Trophoblast cell (in vitro differentiated cells and primary cell): ENCODE results near the gene KREMEN1.

Source experiments
- DNase-seq, 2 donors: peaks; one replicate each; pipeline ENCODE4 v3.0.0-alpha.2; 2016
- H2AFZ ChIP-seq: 2 replicates; pipeline ENCODE4 v1.6.1; 2013; ENCODE audit warnings: low read length, moderate library complexity, mild to moderate bottlenecking; ENCODE audit not compliant: insufficient read depth, poor library complexity
- H2AK5ac ChIP-seq: 2 replicates; pipeline ENCODE4 v1.6.1; 2013; ENCODE audit warnings: mild to moderate bottlenecking, low read length
- H2BK120ac ChIP-seq: 2 replicates; pipeline ENCODE4 v1.6.1; 2013; ENCODE audit warnings: low read length, mild to moderate bottlenecking, moderate library complexity; ENCODE audit not compliant: insufficient read depth, poor library complexity
- H2BK12ac ChIP-seq: 2 replicates; pipeline ENCODE4 v1.6.1; 2013; ENCODE audit warnings: mild to moderate bottlenecking, low read length, moderate library complexity
- H2BK5ac ChIP-seq: 2 replicates; pipeline ENCODE4 v1.6.1; 2013; ENCODE audit warnings: low read length, low read depth, moderate library complexity, mild to moderate bottlenecking; ENCODE audit not compliant: poor library complexity
- H3K14ac ChIP-seq: 2 replicates; pipeline ENCODE4 v1.6.1; 2013; ENCODE audit warnings: mild to moderate bottlenecking, low read length
- H3K18ac ChIP-seq: 2 replicates; pipeline ENCODE4 v1.6.1; 2013; ENCODE audit warnings: mild to moderate bottlenecking, low read length
- H3K23ac ChIP-seq: 2 replicates; pipeline ENCODE4 v1.6.1; 2013; ENCODE audit warnings: low read length
- H3K27ac ChIP-seq: 2 replicates; pipeline ENCODE4 v1.5.1; 2013; ENCODE audit warnings: low read depth, mild to moderate bottlenecking, inconsistent platforms, low read length, moderate library complexity
- H3K27me3 ChIP-seq: 2 replicates; pipeline ENCODE4 v1.6.1; 2013; ENCODE audit warnings: inconsistent platforms, mild to moderate bottlenecking, low read length, moderate library complexity; ENCODE audit not compliant: insufficient read depth
- H3K36me3 ChIP-seq, 2 experiments: 1 replicate in 1 of 2; 2 replicates in 1 of 2; pipeline ENCODE4 v1.6.1; 2013; ENCODE audit warnings: low read length in 2 of 2, mild to moderate bottlenecking in 2 of 2, moderate library complexity in 1 of 2; ENCODE audit not compliant: insufficient read depth in 2 of 2, control insufficient read depth in 1 of 2
- H3K4ac ChIP-seq: 2 replicates; pipeline ENCODE4 v1.6.1; 2013; ENCODE audit warnings: low read depth, mild to moderate bottlenecking, low read length, moderate library complexity
- H3K4me1 ChIP-seq, 2 experiments: 1 replicate in 1 of 2; 2 replicates in 1 of 2; pipeline ENCODE4 v1.6.1; 2013; ENCODE audit warnings: low read length in 2 of 2, mild to moderate bottlenecking in 2 of 2, moderate library complexity in 1 of 2; ENCODE audit not compliant: insufficient read depth in 2 of 2, control insufficient read depth in 1 of 2
- H3K4me2 ChIP-seq: 2 replicates; pipeline ENCODE4 v1.6.1; 2013; ENCODE audit warnings: inconsistent platforms, mild to moderate bottlenecking, low read length, moderate library complexity
- H3K4me3 ChIP-seq: 2 replicates; pipeline ENCODE4 v1.5.1; 2013; ENCODE audit warnings: mild to moderate bottlenecking, low read depth, low read length, inconsistent platforms
- H3K79me1 ChIP-seq: one replicate; pipeline ENCODE4 v1.6.1; 2013; ENCODE audit warnings: low read length
- H3K79me2 ChIP-seq: 2 replicates; pipeline ENCODE4 v1.6.1; 2013; ENCODE audit warnings: low read length, mild to moderate bottlenecking; ENCODE audit not compliant: control insufficient read depth, insufficient read depth, poor library complexity
- H3K9ac ChIP-seq: 2 replicates; pipeline ENCODE4 v1.6.1; 2013; ENCODE audit warnings: mild to moderate bottlenecking, low read length
- H3K9me3 ChIP-seq: 2 replicates; pipeline ENCODE4 v1.6.1; 2013; ENCODE audit warnings: low read depth, mild to moderate bottlenecking, control low read depth, inconsistent platforms, low read length; ENCODE audit not compliant: insufficient read depth
- H4K12ac ChIP-seq: 2 replicates; pipeline ENCODE4 v1.6.1; 2013; ENCODE audit warnings: low read depth, mild to moderate bottlenecking, low read length, moderate library complexity
- H4K8ac ChIP-seq: 2 replicates; pipeline ENCODE4 v1.6.1; 2013; ENCODE audit warnings: low read depth, mild to moderate bottlenecking, low read length, moderate library complexity
- H4K91ac ChIP-seq: one replicate; pipeline ENCODE4 v1.6.1; 2013; ENCODE audit warnings: low read depth, mild to moderate bottlenecking, low read length, moderate library complexity
- WGBS: extraction: QIAGEN DNeasy Blood & Tissue Kit; methylation state at CpG from one replicate; pipeline ENCODE4 v1.1.7; 2013; ENCODE audit warnings: missing lambda C conversion rate; ENCODE audit not compliant: insufficient read length, insufficient coverage; ENCODE audit errors: extremely low coverage; 5-methylcytosine and 5-hydroxymethylcytosine counted together

The KREMEN1 gene

GRCh38 chr22:29093030-29093429, 20.2 kb downstream of the KREMEN1 start:
- Histone ChIP-seq H3K36me3 (no peaks in the 10 kb centered on the region), H3K4ac (no peak overlapping the region), H3K4me1 (peaks cover 3% of the 10 kb centered on the region in 2 experiments), H2AK5ac (no peak overlapping the region), H2BK12ac (no peak overlapping the region), H4K8ac (no peak overlapping the region), H2BK5ac (no peak overlapping the region), H3K79me2 (no peaks in the 10 kb centered on the region), H4K91ac (no peak overlapping the region), H3K4me3 (no peak overlapping the region), H2AFZ (no peak overlapping the region), H3K14ac (no peak overlapping the region), H4K12ac (no peak overlapping the region), H3K9ac (no peak overlapping the region), H3K18ac (no peak overlapping the region), H3K27ac (no peak overlapping the region), H3K4me2 (no peak overlapping the region), H2BK120ac (no peak overlapping the region), H3K79me1 (no peaks in the 10 kb centered on the region), H3K23ac (no peak overlapping the region), H3K27me3 (no peaks in the 10 kb centered on the region), H3K9me3 (no peaks in the 10 kb centered on the region)
- DNase-seq: no peak
- no CpG with 5 or more reads among the region's 1 CpG for WGBS

GRCh38 chr22:29093501-29094300, 20.9 kb downstream of the KREMEN1 start:
- no peak overlapping the region for H4K8ac ChIP-seq
- H3K9me3 ChIP-seq: no peaks in the 10 kb centered on the region
- H2AK5ac ChIP-seq: no peak overlapping the region
- H2BK120ac ChIP-seq: no peak overlapping the region
- no peak overlapping the region for H3K4me2 ChIP-seq
- no peaks in the 10 kb centered on the region for H3K79me2 ChIP-seq
- H3K27me3 ChIP-seq: no peaks in the 10 kb centered on the region
- H2AFZ ChIP-seq: no peak overlapping the region
- no peak overlapping the region for H3K9ac ChIP-seq
- no peak overlapping the region for H2BK12ac ChIP-seq
- H2BK5ac ChIP-seq: no peak overlapping the region
- H3K23ac ChIP-seq: no peak overlapping the region
- WGBS: no CpG with 5 or more reads among the region's 4 CpGs
- H4K91ac ChIP-seq: no peak overlapping the region
- no peak for DNase-seq
- no peak overlapping the region for H3K4ac ChIP-seq
- H3K18ac ChIP-seq: no peak overlapping the region
- H4K12ac ChIP-seq: no peak overlapping the region
- H3K14ac ChIP-seq: no peak overlapping the region
- no peaks in the 10 kb centered on the region for H3K36me3 ChIP-seq
- H3K4me3 ChIP-seq: no peak overlapping the region
- no peak overlapping the region for H3K27ac ChIP-seq
- no peaks in the 10 kb centered on the region for H3K79me1 ChIP-seq
- peaks cover 3% of the 10 kb centered on the region in 2 experiments for H3K4me1 ChIP-seq

GRCh38 chr22:29095459-29095858, 22.6 kb downstream of the KREMEN1 start:
- Histone ChIP-seq H2BK120ac (no peak overlapping the region), H3K27me3 (no peaks in the 10 kb centered on the region), H3K36me3 (no peaks in the 10 kb centered on the region), H3K27ac (no peak overlapping the region), H2BK12ac (no peak overlapping the region), H2BK5ac (no peak overlapping the region), H3K18ac (no peak overlapping the region), H2AFZ (no peak overlapping the region), H4K8ac (no peak overlapping the region), H3K79me2 (no peaks in the 10 kb centered on the region), H3K4me2 (no peak overlapping the region), H3K4me3 (no peak overlapping the region), H3K4ac (no peak overlapping the region), H3K23ac (no peak overlapping the region), H4K91ac (no peak overlapping the region), H2AK5ac (no peak overlapping the region), H3K9me3 (no peaks in the 10 kb centered on the region), H3K14ac (no peak overlapping the region), H4K12ac (no peak overlapping the region), H3K79me1 (no peaks in the 10 kb centered on the region), H3K9ac (no peak overlapping the region), H3K4me1 (peaks cover 3% of the 10 kb centered on the region in 2 experiments)
- WGBS: no CpG with 5 or more reads among the region's 2 CpGs
- DNase-seq: no peak

- no peaks in the 10 kb centered on the region for H3K27me3 ChIP-seq
- peak overlapping the region; percentile 19 for H3K4me2 ChIP-seq
- no CpG with 5 or more reads among the region's 13 CpGs for WGBS
- H3K18ac ChIP-seq: peak overlapping the region; percentile 63
- H3K79me2 ChIP-seq: no peaks in the 10 kb centered on the region
- H2AFZ ChIP-seq: peak overlapping the region; percentile 38
- peak overlapping the region; percentile 51 for H3K27ac ChIP-seq
- no peaks in the 10 kb centered on the region for H3K79me1 ChIP-seq
- H3K4me3 ChIP-seq: no peak overlapping the region
- no peak for DNase-seq
- H2BK12ac ChIP-seq: no peak overlapping the region
- no peak overlapping the region for H3K23ac ChIP-seq
- no peak overlapping the region for H2AK5ac ChIP-seq
- no peak overlapping the region for H2BK120ac ChIP-seq
- no peak overlapping the region for H4K91ac ChIP-seq
- no peak overlapping the region for H3K9ac ChIP-seq
- no peak overlapping the region for H3K14ac ChIP-seq
- H4K8ac ChIP-seq: no peak overlapping the region
- H3K9me3 ChIP-seq: no peaks in the 10 kb centered on the region
- H4K12ac ChIP-seq: no peak overlapping the region
- H3K36me3 ChIP-seq: no peaks in the 10 kb centered on the region
- no peak overlapping the region for H2BK5ac ChIP-seq
- H3K4me1 ChIP-seq: peaks cover 3% of the 10 kb centered on the region in 2 experiments
- no peak overlapping the region for H3K4ac ChIP-seq
These were observed 24.2 kb downstream of the KREMEN1 start for GRCh38 chr22:29096736-29097669.
